ENCODE results near the gene ZSWIM5. TPM values are rescaled to one million over a fixed set of nuclear protein-coding genes. Genes with fewer than 3 reads are reported as not detected.

Gene ZSWIM5
- total RNA-seq, 1 donor from 2014 or later: 0.79 TPM

- Histone ChIP-seq H3K4me1 (ENCODE audit: insufficient read depth, low read length) (peaks cover 26% of the 10 kb centered on the region), H4K20me1 (ENCODE audit: insufficient read depth, low read length) (peaks cover 35% of the 10 kb centered on the region), H3K4me3 (ENCODE audit: insufficient read depth, low read depth, low read length) (peak overlapping the region; percentile 70), H3K27me3 (ENCODE audit: insufficient read depth, low read length) (no peaks in the 10 kb centered on the region), H3K79me2 (ENCODE audit: insufficient read depth, low read length) (peaks cover 50% of the 10 kb centered on the region), H3K27ac (ENCODE audit: low read depth, low read length) (peak overlapping the region; percentile 55), H3K9ac (ENCODE audit: low read length) (peak overlapping the region; percentile 83), H3K36me3 (ENCODE audit: insufficient read depth, low read length) (peaks cover 25% of the 10 kb centered on the region), H3K9me3 (ENCODE audit: insufficient read depth, low read depth, low read length) (no peaks in the 10 kb centered on the region), H2AFZ (ENCODE audit: low read depth, low read length) (peak overlapping the region; percentile 92), H3K4me2 (ENCODE audit: low read length) (peak overlapping the region; percentile 96)
- Mint-ChIP-seq H3K36me3 (ENCODE audit: low read depth, unreplicated experiment) (peaks cover 12% of the 10 kb centered on the region), H3K4me3 (ENCODE audit: unreplicated experiment) (peak overlapping the region; percentile 84), H3K4me1 (ENCODE audit: low read depth, unreplicated experiment) (peaks cover 18% of the 10 kb centered on the region), H3K9me3 (ENCODE audit: unreplicated experiment) (peaks cover 2% of the 10 kb centered on the region), H3K27me3 (ENCODE audit: low read depth, unreplicated experiment) (no peaks in the 10 kb centered on the region), H3K27ac (ENCODE audit: unreplicated experiment) (peak overlapping the region; percentile 88)
- peak; percentile 54 for DNase-seq (ENCODE audit: low read depth)
- TF ChIP-seq CTCF (IDR thresholded peaks at IDR 0.05; ENCODE audit: insufficient read depth, low read depth, low read length) (no peak), EZH2 (IDR thresholded peaks at IDR 0.05; ENCODE audit: insufficient read depth, low read length) (no peak)
- FAIRE-seq: no peak
Measured at GRCh38 chr1:45012639-45013278, 193.6 kb downstream of the ZSWIM5 start.

- H3K9ac ChIP-seq (ENCODE audit: low read length): peak within 1 kb of the TSS; percentile 83
- peaks cover 35% of the 10 kb centered on the region for H4K20me1 ChIP-seq (ENCODE audit: insufficient read depth, low read length)
- Mint-ChIP-seq H3K27me3 (ENCODE audit: low read depth, unreplicated experiment) (no peaks in the 10 kb centered on the region), H3K9me3 (ENCODE audit: unreplicated experiment) (peaks cover 2% of the 10 kb centered on the region), H3K4me1 (ENCODE audit: low read depth, unreplicated experiment) (peaks cover 18% of the 10 kb centered on the region), H3K4me3 (ENCODE audit: unreplicated experiment) (peak within 1 kb of the TSS; percentile 84), H3K36me3 (ENCODE audit: low read depth, unreplicated experiment) (peaks cover 12% of the 10 kb centered on the region), H3K27ac (ENCODE audit: unreplicated experiment) (peak within 1 kb of the TSS; percentile 88)
- peak within 1 kb of the TSS; percentile 96 for H3K4me2 ChIP-seq (ENCODE audit: low read length)
- H2AFZ ChIP-seq (ENCODE audit: low read depth, low read length): peak within 1 kb of the TSS; percentile 92
- H3K27me3 ChIP-seq (ENCODE audit: insufficient read depth, low read length): no peaks in the 10 kb centered on the region
- FAIRE-seq: peak; percentile 69
- TF ChIP-seq EZH2 (IDR thresholded peaks at IDR 0.05; ENCODE audit: insufficient read depth, low read length) (no peak), CTCF (IDR thresholded peaks at IDR 0.05; ENCODE audit: insufficient read depth, low read depth, low read length) (no peak)
- peaks cover 29% of the 10 kb centered on the region for H3K36me3 ChIP-seq (ENCODE audit: insufficient read depth, low read length)
- peak within 1 kb of the TSS; percentile 55 for H3K27ac ChIP-seq (ENCODE audit: low read depth, low read length)
- H3K79me2 ChIP-seq (ENCODE audit: insufficient read depth, low read length): peaks cover 50% of the 10 kb centered on the region
- H3K4me1 ChIP-seq (ENCODE audit: insufficient read depth, low read length): peaks cover 26% of the 10 kb centered on the region
- H3K4me3 ChIP-seq (ENCODE audit: insufficient read depth, low read depth, low read length): peak within 1 kb of the TSS; percentile 70
- H3K9me3 ChIP-seq (ENCODE audit: insufficient read depth, low read depth, low read length): no peaks in the 10 kb centered on the region
- DNase-seq (ENCODE audit: low read depth): peak; percentile 88
Measured at GRCh38 chr1:45011837-45012638, 194.4 kb downstream of the ZSWIM5 start, which contains the start of gene UROD. UROD (plus strand) TSS chr1:45012254; CDS start chr1:45012266, 12 bp downstream.

Measured in astrocyte (in vitro differentiated cells and primary cell).